ENCODE results near the gene ODAD3.
A peak's percentile ranks its signal among the peaks of the same experiment; 100 is the strongest.

ODAD3 gene

DNA sequence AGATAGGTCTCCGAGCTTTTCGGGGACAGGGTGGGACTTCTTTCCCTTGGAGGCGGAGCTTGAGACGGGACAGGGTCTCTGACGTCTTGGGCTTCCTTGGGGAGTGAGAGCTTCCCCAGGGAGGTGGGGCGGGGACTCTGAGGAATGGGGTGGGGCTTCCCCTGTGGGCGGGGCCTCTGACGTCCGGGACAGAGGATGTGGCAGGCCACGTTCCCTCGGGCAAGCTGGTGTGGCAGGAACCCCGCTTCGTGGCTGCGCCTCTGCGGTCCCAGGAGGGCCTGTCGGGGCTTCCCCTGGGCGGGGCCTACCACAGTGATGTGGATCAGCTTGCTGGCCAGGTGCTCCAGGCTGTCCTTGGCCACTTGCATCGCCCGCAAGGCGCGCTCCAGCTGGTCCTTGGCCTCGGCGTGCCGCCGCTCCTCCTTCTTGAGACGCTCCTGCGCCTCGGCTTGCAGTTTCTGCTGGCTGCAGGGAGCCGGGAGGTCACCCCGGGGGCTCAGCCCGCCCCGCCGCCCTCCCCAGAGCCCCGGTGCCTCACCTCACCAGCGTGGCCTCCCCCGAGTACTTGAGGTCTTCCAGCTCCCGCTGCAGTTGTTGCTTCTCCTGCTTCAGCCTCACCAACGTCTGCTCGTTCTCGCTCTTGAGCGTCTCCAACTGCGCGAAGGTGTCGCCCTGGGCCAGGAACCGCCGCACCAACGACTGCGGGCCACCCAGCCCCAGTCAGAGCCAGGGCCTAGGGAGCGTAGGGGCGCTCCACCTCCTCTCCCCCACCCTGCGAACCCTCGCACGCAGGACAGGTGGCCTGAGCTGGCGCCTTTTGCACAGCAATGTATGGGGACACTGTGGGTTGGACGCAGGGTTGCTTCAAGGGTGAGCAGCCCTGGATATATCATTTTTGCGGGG lies 12.5 kb downstream of the ODAD3 start:
- DNase-seq (ENCODE audit: low spot score): peak; percentile 94
- in situ Hi-C loops (cut with MboI; ENCODE audit: low sequenced_read_pairs, unreplicated experiment): no loop called here
- TF ChIP-seq, protein P1, sequence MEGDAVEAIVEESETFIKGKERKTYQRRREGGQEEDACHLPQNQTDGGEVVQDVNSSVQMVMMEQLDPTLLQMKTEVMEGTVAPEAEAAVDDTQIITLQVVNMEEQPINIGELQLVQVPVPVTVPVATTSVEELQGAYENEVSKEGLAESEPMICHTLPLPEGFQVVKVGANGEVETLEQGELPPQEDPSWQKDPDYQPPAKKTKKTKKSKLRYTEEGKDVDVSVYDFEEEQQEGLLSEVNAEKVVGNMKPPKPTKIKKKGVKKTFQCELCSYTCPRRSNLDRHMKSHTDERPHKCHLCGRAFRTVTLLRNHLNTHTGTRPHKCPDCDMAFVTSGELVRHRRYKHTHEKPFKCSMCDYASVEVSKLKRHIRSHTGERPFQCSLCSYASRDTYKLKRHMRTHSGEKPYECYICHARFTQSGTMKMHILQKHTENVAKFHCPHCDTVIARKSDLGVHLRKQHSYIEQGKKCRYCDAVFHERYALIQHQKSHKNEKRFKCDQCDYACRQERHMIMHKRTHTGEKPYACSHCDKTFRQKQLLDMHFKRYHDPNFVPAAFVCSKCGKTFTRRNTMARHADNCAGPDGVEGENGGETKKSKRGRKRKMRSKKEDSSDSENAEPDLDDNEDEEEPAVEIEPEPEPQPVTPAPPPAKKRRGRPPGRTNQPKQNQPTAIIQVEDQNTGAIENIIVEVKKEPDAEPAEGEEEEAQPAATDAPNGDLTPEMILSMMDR (IDR thresholded peaks at IDR 0.05; ENCODE audit: borderline replicate concordance, control extremely low read depth, extremely low read depth, insufficient read depth, missing control alignments): no peak

DNA sequence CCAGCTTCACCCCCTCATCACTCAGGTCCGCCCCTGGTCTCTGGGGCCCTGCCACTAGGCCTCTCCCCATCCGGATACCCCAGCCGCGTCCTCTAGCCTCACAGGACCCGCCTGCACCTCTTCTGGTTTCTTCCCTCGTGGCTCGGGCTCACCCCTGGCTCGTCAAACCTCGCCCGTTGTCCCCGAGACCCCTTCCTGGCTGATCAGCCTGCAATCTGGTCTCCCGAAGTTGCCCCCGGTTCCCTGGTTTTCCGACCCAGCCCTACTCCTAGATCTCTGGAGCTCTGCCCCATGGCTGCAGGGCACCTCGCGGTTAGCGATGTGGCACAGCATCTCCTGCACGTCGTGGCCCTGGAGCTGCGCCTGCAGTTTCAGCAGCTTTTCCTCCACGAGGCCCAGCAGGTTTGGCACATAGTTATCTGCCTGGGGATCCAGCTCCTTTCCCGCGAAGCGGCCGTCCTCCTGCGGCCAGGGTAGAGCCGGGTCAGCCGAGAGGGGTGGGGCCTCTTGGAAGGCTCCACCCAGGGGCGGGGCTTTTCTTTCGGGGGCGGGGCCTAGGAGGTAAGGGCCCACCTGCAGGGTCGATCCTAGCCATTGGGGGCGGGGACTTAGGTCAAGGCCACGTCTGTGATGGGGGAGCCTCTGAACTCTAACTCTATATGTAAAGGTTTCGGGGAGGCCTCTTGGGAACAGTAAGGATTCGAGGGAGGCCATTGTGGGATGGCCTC lies 13.4 kb downstream of the ODAD3 start:
- in situ Hi-C loops (cut with MboI; ENCODE audit: low sequenced_read_pairs, unreplicated experiment): no loop called here
- TF ChIP-seq, protein P1 (IDR thresholded peaks at IDR 0.05; ENCODE audit: borderline replicate concordance, control extremely low read depth, extremely low read depth, insufficient read depth, missing control alignments): no peak
- peak; percentile 90 for DNase-seq (ENCODE audit: low spot score)

DNA sequence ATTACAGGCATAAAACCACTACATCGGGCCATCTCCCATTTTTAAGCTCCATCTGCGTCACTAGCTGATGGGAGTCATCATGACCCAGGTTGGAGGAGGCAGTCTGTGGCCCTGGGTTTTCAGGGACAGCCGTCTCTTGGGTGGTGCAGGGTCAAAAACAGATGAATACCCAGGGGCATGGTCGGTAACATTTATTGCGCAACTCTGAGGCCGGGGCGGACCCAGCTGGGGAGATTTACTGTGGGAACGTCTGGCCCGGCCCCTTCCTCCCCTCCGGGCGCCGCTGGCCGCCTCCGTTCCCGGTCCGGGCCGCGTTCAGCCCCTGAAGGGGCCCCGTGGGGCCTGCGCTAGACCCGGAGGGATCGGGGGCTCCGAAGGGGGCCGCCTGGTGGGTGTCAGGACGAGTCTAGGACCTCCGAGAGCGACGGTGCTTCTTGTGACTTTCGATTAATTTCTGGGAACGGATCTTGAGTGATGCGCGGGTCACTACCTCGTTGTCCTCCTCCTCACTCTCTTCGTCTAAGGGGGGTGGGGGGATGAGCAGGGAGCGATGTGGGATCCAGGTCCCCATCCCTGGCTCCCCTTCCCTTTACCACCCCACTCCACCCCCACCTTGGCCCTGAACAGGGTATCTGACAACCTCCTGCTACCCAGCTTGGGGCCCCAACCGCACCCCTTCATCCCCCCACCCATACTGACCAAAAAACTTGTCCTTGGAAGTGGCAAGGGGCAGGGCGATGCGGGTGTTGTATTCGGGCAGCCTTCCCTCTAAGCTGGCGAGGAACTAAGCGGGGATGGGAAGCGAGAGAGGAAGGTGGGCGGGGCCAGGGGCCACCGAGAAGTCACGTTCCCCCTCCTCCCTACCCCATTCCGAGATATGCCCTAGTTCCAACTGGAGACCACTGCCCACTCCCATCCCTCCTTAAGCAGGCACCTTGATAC lies 14.2 kb downstream of the ODAD3 start:
- in situ Hi-C loops (cut with MboI; ENCODE audit: low sequenced_read_pairs, unreplicated experiment): no loop called here
- TF ChIP-seq, protein P1 (IDR thresholded peaks at IDR 0.05; ENCODE audit: borderline replicate concordance, control extremely low read depth, extremely low read depth, insufficient read depth, missing control alignments): no peak
- peak; percentile 62 for DNase-seq (ENCODE audit: low spot score)

DNA sequence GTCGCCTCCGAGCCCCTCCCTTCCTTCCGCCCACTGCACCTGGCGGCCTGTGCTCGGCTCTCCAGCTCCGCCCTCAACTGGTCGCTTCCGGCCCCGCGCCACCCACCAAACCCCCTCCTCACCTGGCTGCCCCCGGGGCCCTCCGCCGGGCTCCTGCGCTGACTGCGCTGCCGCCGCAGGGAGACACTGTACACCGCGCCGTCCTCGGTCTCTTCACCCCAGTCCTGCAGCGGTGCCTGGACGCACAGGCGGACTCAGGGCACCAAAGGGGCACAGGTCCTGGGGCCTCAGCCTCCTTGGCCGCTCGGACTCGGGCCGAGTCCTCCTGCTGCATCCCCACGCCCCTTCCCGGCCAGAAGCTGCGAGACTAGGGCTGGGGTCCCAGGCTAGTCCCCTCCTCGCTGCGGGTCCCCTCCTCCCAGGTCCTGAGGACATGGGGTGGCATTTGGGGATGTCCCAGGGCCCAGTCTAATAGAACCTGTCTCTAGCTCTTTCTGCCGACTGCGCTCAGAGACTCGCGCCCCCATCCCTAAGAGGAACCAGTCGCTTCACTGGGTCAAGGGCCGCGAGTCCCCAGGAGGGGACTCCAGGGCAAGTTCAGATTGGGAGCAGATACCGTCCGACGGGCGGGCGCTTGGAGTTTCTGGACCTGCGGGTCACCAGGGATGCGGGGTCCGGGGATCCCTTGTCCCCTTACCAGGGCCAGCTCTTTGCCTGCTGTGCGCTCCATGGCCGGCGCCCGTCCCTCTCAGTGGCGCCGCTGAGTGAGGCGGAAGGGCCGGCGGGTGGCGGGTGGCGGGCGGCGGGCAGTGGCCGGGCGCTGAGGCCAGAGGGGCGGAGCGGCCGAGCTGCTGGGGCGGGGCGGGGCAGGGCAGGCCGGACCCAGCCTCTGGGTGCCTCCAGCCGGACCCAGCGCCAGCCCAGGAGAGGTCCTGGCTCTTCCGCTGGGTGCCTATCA lies 16.1 kb downstream of the ODAD3 start, which contains the start of gene RGL3:
TSS of gene RGL3 (minus strand) at position 766 of the 958 bp plus-strand sequence. CDS start at position 730, 36 bp downstream.
- DNase-seq (ENCODE audit: low spot score): peak; percentile 38
- in situ Hi-C loops (cut with MboI; ENCODE audit: low sequenced_read_pairs, unreplicated experiment): no loop called here

DNA sequence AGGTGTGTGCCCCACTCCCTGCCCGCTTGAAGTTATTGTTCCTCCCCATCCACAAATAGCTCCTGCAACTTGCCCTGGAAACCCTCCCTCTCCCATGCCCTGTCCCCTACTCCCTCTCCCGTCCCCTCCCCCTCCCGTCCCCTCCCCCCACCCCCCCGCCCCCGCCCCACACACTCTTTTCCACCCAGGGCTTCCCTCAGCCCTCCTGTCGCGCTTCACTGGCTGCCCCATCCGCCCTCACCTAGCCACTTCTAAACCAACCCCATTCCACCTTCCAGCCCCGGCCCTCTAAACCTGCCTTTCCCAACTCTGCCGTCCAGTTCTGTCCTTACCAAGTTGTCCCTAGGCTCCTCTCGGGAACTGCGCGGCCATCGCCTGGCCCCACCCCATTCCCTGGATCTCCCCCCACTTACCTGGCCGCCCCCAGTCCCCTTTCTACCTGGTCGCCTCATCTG lies 16.8 kb downstream of the ODAD3 start:
- peak; percentile 36 for DNase-seq (ENCODE audit: low spot score)
- TF ChIP-seq, protein P1 (IDR thresholded peaks at IDR 0.05; ENCODE audit: borderline replicate concordance, control extremely low read depth, extremely low read depth, insufficient read depth, missing control alignments): no peak
- in situ Hi-C loops (cut with MboI; ENCODE audit: low sequenced_read_pairs, unreplicated experiment): no loop called here

More for the DNA sequence above, 16.1 kb downstream of the ODAD3 start, which contains the start of gene RGL3:
- TF ChIP-seq, protein P1 (IDR thresholded peaks at IDR 0.05; ENCODE audit: borderline replicate concordance, control extremely low read depth, extremely low read depth, insufficient read depth, missing control alignments): no peak

All from GM13976 (cell line).